ENCODE measurements around the gene NBDY.
"Not testable (repeated sequence)": the region's sequence is repeated elsewhere in the genome, so short reads cannot be mapped to it uniquely, and the experiment has no call there.

The NBDY gene

DNA sequence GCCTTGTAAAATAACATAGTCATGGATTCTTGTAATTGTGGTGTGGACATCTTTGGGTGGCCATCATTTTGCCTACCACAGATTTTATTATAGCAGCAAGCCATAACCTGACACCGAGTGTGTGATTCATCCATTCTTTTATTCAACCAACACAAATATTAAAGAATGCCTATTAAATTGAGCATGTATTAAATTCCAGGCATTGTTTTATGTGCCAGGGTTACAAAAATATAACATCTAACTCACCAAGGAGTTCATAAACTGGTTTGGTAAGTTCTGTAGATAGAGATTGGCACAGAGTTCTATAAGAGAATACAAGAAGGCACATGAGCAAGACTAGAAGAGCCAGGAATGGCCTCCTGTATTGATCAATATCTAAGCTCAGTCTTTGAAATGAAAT is 18.0 kb downstream of the NBDY start:
- Histone ChIP-seq H3K4me3 (ENCODE audit: low read depth in 1 of 2, low read length in 2 of 2) (no peak overlapping the region), H3K27ac (ENCODE audit: low read depth, low read length) (no peak overlapping the region), H3K9me3 (ENCODE audit: control insufficient read depth in 1 of 2, low read length in 2 of 2) (no peaks in the 10 kb centered on the region), H3K36me3 (ENCODE audit: control insufficient read depth in 1 of 2, insufficient read depth in 2 of 2, low read length in 2 of 2) (no peaks in the 10 kb centered on the region), H3K27me3 (ENCODE audit: control insufficient read depth in 1 of 2, insufficient read depth in 2 of 2, low read length in 2 of 2) (no peaks in the 10 kb centered on the region), H3K4me1 (ENCODE audit: control insufficient read depth in 1 of 2, insufficient read depth in 2 of 2, low read length in 2 of 2) (no peaks in the 10 kb centered on the region), H3K9ac (ENCODE audit: low read depth in 1 of 2, low read length in 2 of 2) (no peak overlapping the region)

DNA sequence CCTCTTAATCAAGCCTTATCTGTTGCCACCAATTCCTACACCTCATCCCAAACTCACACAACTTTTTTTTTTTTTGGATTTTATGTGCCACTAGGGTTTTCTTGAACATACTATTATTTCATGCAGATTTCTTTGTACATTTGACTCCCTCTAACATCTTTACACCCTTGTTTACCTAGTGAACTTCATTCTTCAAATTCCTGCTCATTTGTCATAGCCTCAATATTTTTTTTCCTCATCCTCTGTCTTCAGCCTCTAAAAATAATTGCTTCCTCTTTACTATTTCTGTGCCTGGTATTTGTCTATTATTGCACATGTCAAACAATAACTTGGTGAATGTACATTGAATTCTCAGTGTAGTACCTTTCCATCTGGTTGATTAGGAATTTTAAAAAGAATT is 22.0 kb downstream of the NBDY start:
- H3K4me3 ChIP-seq (ENCODE audit: low read depth in 1 of 2, low read length in 2 of 2), result no peak overlapping the region
- H3K27ac ChIP-seq (ENCODE audit: low read depth, low read length), result no peak overlapping the region
- H3K9me3 ChIP-seq (ENCODE audit: control insufficient read depth in 1 of 2, low read length in 2 of 2), result no peaks in the 10 kb centered on the region
- H3K27me3 ChIP-seq (ENCODE audit: control insufficient read depth in 1 of 2, insufficient read depth in 2 of 2, low read length in 2 of 2), result no peaks in the 10 kb centered on the region
- no peaks in the 10 kb centered on the region for H3K4me1 ChIP-seq (ENCODE audit: control insufficient read depth in 1 of 2, insufficient read depth in 2 of 2, low read length in 2 of 2)
- H3K36me3 ChIP-seq (ENCODE audit: control insufficient read depth in 1 of 2, insufficient read depth in 2 of 2, low read length in 2 of 2), result no peaks in the 10 kb centered on the region
- H3K9ac ChIP-seq (ENCODE audit: low read depth in 1 of 2, low read length in 2 of 2), result no peak overlapping the region

DNA sequence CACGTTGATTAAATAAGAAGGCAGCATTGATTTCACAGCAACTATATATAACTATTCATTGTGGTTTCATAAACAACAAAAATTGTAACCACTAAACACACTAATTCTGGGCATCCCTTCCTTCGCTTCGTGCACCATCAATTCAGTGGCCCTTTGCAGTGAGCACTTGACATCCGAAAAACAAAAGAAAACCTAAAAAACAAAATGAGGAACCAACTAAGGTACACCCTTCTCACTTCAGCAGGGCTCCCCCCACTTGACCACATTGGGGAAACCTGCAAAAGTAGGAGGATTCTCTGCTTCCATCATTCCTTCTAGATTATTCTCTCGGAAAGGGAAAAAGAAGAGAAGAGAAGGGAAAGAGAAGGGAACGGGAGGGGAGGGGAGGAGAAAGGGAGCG is 28.3 kb downstream of the NBDY start:
- no peaks in the 10 kb centered on the region for H3K4me1 ChIP-seq (ENCODE audit: control insufficient read depth in 1 of 2, insufficient read depth in 2 of 2, low read length in 2 of 2)
- H3K27ac ChIP-seq (ENCODE audit: low read depth, low read length), result no peak overlapping the region
- no peaks in the 10 kb centered on the region for H3K9me3 ChIP-seq (ENCODE audit: control insufficient read depth in 1 of 2, low read length in 2 of 2)
- no peaks in the 10 kb centered on the region for H3K27me3 ChIP-seq (ENCODE audit: control insufficient read depth in 1 of 2, insufficient read depth in 2 of 2, low read length in 2 of 2)
- no peak overlapping the region for H3K4me3 ChIP-seq (ENCODE audit: low read depth in 1 of 2, low read length in 2 of 2)
- no peak overlapping the region for H3K9ac ChIP-seq (ENCODE audit: low read depth in 1 of 2, low read length in 2 of 2)
- no peaks in the 10 kb centered on the region for H3K36me3 ChIP-seq (ENCODE audit: control insufficient read depth in 1 of 2, insufficient read depth in 2 of 2, low read length in 2 of 2)

GRCh38 chrX:56758456-56758855 is 29.4 kb downstream of the NBDY start:
- Histone ChIP-seq H3K9me3 (ENCODE audit: control insufficient read depth in 1 of 2, low read length in 2 of 2) (no peaks in the 10 kb centered on the region), H3K27me3 (ENCODE audit: control insufficient read depth in 1 of 2, insufficient read depth in 2 of 2, low read length in 2 of 2) (no peaks in the 10 kb centered on the region), H3K36me3 (ENCODE audit: control insufficient read depth in 1 of 2, insufficient read depth in 2 of 2, low read length in 2 of 2) (no peaks in the 10 kb centered on the region), H3K4me1 (ENCODE audit: control insufficient read depth in 1 of 2, insufficient read depth in 2 of 2, low read length in 2 of 2) (no peaks in the 10 kb centered on the region), H3K27ac (ENCODE audit: low read depth, low read length) (no peak overlapping the region), H3K4me3 (ENCODE audit: low read depth in 1 of 2, low read length in 2 of 2) (no peak overlapping the region), H3K9ac (ENCODE audit: low read depth in 1 of 2, low read length in 2 of 2) (no peak overlapping the region)

DNA sequence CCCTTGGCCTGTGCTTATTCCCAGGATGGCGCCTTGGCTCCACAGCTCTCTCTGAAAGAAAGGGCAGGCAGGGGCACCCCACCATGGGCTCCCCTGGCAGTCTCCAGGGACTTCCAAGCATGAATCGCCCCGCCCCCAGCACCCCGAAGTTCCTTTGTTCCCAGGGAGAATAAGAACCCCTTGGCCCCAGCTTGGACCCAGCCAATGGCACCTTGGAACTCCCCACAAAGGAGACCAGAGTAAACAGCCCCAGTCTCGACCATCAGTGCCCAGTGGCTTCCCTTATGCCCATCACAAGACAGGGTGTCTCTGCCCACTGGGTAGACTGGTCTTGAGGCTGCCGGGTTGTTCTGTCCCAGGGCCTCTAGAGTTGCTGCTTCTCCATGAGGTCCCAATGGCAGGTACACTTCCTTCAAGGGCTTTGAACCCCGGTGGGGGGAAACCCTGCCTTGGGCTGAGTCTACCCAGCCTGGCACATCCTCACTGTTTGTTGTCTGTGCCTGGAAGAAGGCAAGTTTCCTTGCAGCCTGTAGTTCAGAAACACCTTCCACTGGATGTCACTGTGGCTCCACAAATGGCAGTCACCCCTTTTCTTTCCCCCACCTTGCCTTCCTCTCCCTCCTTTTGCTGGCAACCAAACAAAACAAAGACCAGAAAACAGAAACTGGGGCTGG is 30.8 kb downstream of the NBDY start:
- H3K9ac ChIP-seq (ENCODE audit: low read depth in 1 of 2, low read length in 2 of 2), result no peak overlapping the region
- no peaks in the 10 kb centered on the region for H3K9me3 ChIP-seq (ENCODE audit: control insufficient read depth in 1 of 2, low read length in 2 of 2)
- no peak overlapping the region for H3K27ac ChIP-seq (ENCODE audit: low read depth, low read length)
- no peaks in the 10 kb centered on the region for H3K36me3 ChIP-seq (ENCODE audit: control insufficient read depth in 1 of 2, insufficient read depth in 2 of 2, low read length in 2 of 2)
- peaks cover 0 to 3% of the 10 kb centered on the region in 2 donors for H3K4me1 ChIP-seq (ENCODE audit: control insufficient read depth in 1 of 2, insufficient read depth in 2 of 2, low read length in 2 of 2)
- no peak overlapping the region for H3K4me3 ChIP-seq (ENCODE audit: low read depth in 1 of 2, low read length in 2 of 2)
- H3K27me3 ChIP-seq (ENCODE audit: control insufficient read depth in 1 of 2, insufficient read depth in 2 of 2, low read length in 2 of 2), result no peaks in the 10 kb centered on the region

DNA sequence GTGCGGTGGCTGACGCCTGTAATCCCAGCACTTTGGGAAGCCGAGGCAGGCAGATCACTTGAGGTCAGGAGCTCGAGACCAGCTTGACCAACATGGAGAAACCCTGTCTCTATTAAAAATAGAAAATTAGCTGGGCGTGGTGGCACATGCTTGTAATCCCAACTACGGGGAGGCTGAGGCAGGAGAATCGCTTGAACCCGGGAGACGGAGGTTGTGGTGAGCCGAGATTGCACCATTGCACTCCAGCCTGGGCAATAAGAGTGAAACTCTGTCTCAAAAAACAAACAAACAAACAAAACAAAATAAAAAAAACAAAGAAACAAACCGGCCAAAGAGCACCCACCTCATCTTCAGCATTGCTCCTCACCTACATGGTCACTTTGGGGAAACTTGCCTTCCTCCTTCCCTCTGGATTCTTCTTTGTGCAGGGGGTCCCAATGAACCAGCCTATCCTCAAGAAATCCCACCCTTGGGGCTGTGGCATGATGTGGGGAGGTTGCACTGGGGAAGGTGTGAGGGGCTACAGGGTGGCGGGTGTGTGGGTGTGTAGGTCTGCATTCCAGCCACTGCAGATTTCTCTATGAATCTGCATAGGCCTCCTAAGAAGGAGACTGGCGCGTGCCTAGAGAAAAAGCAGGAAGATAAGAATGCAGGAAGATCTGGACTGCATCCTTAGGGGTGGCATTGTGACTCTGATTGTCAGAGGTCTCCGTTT is 31.5 kb downstream of the NBDY start:
- H3K9me3 ChIP-seq (ENCODE audit: control insufficient read depth in 1 of 2, low read length in 2 of 2); H3K4me3 ChIP-seq (ENCODE audit: low read depth in 1 of 2, low read length in 2 of 2); H3K9ac ChIP-seq (ENCODE audit: low read depth in 1 of 2, low read length in 2 of 2); H3K4me1 ChIP-seq (ENCODE audit: control insufficient read depth in 1 of 2, insufficient read depth in 2 of 2, low read length in 2 of 2); H3K27me3 ChIP-seq (ENCODE audit: control insufficient read depth in 1 of 2, insufficient read depth in 2 of 2, low read length in 2 of 2); H3K36me3 ChIP-seq (ENCODE audit: control insufficient read depth in 1 of 2, insufficient read depth in 2 of 2, low read length in 2 of 2); H3K27ac ChIP-seq (ENCODE audit: low read depth, low read length): not testable (repeated sequence)

DNA sequence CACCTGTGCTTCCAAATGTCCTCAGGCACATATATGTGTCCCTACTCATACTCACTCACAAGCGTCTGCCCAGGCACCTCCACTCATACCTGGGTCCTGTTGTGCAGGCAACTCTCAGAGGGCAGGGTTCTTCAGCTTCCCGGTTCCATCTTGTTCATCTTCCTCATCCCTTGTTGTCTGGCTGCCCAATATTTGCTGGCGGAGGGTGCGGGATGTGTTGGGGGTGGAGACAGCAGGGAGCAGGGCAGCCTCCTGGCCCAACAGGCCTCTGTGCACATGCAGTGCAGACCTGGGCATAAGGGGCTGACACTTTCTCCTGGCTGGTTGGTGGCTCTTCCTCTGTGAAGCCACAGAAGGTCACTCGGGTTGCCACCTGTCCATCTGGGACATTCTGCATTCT is 32.1 kb downstream of the NBDY start:
- Histone ChIP-seq H3K27me3 (ENCODE audit: control insufficient read depth in 1 of 2, insufficient read depth in 2 of 2, low read length in 2 of 2) (no peaks in the 10 kb centered on the region), H3K36me3 (ENCODE audit: control insufficient read depth in 1 of 2, insufficient read depth in 2 of 2, low read length in 2 of 2) (no peaks in the 10 kb centered on the region), H3K4me1 (ENCODE audit: control insufficient read depth in 1 of 2, insufficient read depth in 2 of 2, low read length in 2 of 2) (peaks cover 0 to 9% of the 10 kb centered on the region in 2 donors), H3K9me3 (ENCODE audit: control insufficient read depth in 1 of 2, low read length in 2 of 2) (no peaks in the 10 kb centered on the region), H3K9ac (ENCODE audit: low read depth in 1 of 2, low read length in 2 of 2) (no peak overlapping the region), H3K4me3 (ENCODE audit: low read depth in 1 of 2, low read length in 2 of 2) (no peak overlapping the region), H3K27ac (ENCODE audit: low read depth, low read length) (no peak overlapping the region)

GRCh38 chrX:56762220-56762619 is 33.2 kb downstream of the NBDY start:
- H3K27ac ChIP-seq (ENCODE audit: low read depth, low read length), result no peak overlapping the region

GRCh38 chrX:56762707-56763555 is 33.9 kb downstream of the NBDY start:
- Histone ChIP-seq H3K9me3 (ENCODE audit: control insufficient read depth in 1 of 2, low read length in 2 of 2) (no peaks in the 10 kb centered on the region), H3K9ac (ENCODE audit: low read depth in 1 of 2, low read length in 2 of 2) (no peak overlapping the region), H3K4me1 (ENCODE audit: control insufficient read depth in 1 of 2, insufficient read depth in 2 of 2, low read length in 2 of 2) (peaks cover 0 to 9% of the 10 kb centered on the region in 2 donors), H3K27me3 (ENCODE audit: control insufficient read depth in 1 of 2, insufficient read depth in 2 of 2, low read length in 2 of 2) (no peaks in the 10 kb centered on the region), H3K36me3 (ENCODE audit: control insufficient read depth in 1 of 2, insufficient read depth in 2 of 2, low read length in 2 of 2) (no peaks in the 10 kb centered on the region), H3K4me3 (ENCODE audit: low read depth in 1 of 2, low read length in 2 of 2) (no peak overlapping the region), H3K27ac (ENCODE audit: low read depth, low read length) (no peak overlapping the region)

More at GRCh38 chrX:56762220-56762619, 33.2 kb downstream of the NBDY start:
- Histone ChIP-seq H3K9ac (ENCODE audit: low read depth in 1 of 2, low read length in 2 of 2) (no peak overlapping the region), H3K4me3 (ENCODE audit: low read depth in 1 of 2, low read length in 2 of 2) (no peak overlapping the region), H3K27me3 (ENCODE audit: control insufficient read depth in 1 of 2, insufficient read depth in 2 of 2, low read length in 2 of 2) (no peaks in the 10 kb centered on the region), H3K9me3 (ENCODE audit: control insufficient read depth in 1 of 2, low read length in 2 of 2) (no peaks in the 10 kb centered on the region), H3K36me3 (ENCODE audit: control insufficient read depth in 1 of 2, insufficient read depth in 2 of 2, low read length in 2 of 2) (no peaks in the 10 kb centered on the region), H3K4me1 (ENCODE audit: control insufficient read depth in 1 of 2, insufficient read depth in 2 of 2, low read length in 2 of 2) (peaks cover 0 to 9% of the 10 kb centered on the region in 2 donors)

DNA sequence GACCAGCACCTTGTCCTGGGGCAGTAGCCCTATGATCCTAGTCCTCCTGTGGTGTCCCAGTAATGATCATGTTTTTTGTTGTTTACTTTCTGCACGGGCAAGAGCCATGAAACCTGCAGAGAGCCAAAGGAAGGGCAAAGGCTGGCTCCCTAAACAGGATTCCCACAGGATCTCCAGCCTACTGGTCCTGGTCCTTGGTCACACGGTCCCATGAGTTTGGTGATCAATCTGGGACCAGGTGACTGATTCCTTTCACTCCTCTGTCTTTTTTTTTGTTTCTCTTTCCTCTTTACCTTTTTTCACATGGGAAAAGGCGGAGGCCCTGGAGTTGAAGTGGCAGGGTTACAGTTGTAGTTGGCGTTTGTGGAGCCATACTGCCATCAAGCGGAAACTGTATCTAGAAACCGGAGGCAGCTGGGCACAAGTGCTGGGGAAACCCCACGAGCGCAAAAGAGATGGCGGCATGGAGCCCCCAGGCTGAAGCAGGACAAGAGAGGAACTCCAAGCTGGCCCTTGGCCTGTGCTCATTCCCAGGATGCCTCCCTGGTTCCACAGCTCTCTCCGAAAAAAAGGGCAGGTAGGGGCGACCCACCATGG is 34.6 kb downstream of the NBDY start:
- Histone ChIP-seq H3K27me3 (ENCODE audit: control insufficient read depth in 1 of 2, insufficient read depth in 2 of 2, low read length in 2 of 2) (no peaks in the 10 kb centered on the region), H3K9me3 (ENCODE audit: control insufficient read depth in 1 of 2, low read length in 2 of 2) (no peaks in the 10 kb centered on the region), H3K27ac (ENCODE audit: low read depth, low read length) (no peak overlapping the region), H3K4me1 (ENCODE audit: control insufficient read depth in 1 of 2, insufficient read depth in 2 of 2, low read length in 2 of 2) (peaks cover 0 to 9% of the 10 kb centered on the region in 2 donors), H3K9ac (ENCODE audit: low read depth in 1 of 2, low read length in 2 of 2) (no peak overlapping the region), H3K36me3 (ENCODE audit: control insufficient read depth in 1 of 2, insufficient read depth in 2 of 2, low read length in 2 of 2) (no peaks in the 10 kb centered on the region), H3K4me3 (ENCODE audit: low read depth in 1 of 2, low read length in 2 of 2) (no peak overlapping the region)
